SK-N-SH (cell line): ENCODE measurements around the gene OVOL3. TPM values are rescaled to one million over a fixed set of nuclear protein-coding genes. Genes with fewer than 3 reads are reported as not detected.

Source experiments
- CTCF ChIA-PET: fragments of 300-600, 350-600 bp; formaldehyde crosslinking; extraction: SDS; loops from one replicate; lab custom pipeline; 2021; lab: Yijun Ruan, JAX
- POLR2A ChIA-PET: fragments of 350-600 bp; sonication (Branson Sonifier 250); formaldehyde crosslinking; extraction: SDS; loops from one replicate; lab custom pipeline; 2020; ENCODE audit warnings: antibody characterized with exemption, inconsistent platforms; lab: Yijun Ruan, JAX
- DNase-seq: peaks from one replicate; pipeline ENCODE4 v3.0.0; 2012
- H2AFZ ChIP-seq: fragments of 200-600 bp; sonication (generic); 2 replicates; pipeline ENCODE4 v1.8.1; 2016; ENCODE audit warnings: antibody characterized with exemption, mild to moderate bottlenecking, low read depth
- H3F3A ChIP-seq: fragments of 200-600 bp; sonication (generic); replicated peaks from 2 replicates; pipeline ENCODE3; 2016; ENCODE audit warnings: antibody characterized with exemption, mild to moderate bottlenecking; ENCODE audit not compliant: insufficient read depth
- H3K27ac ChIP-seq, 2 experiments: fragments of 200-500 bp in 1 of 2; fragments of 200-600 bp in 1 of 2; sonication (Bioruptor generic) in 1 of 2; sonication (generic), shearing (Covaris generic) in 1 of 2; 2 replicates each; pipeline versions ENCODE4 v1.5.1 to v1.6.1; 2014 to 2016; ENCODE audit warnings: low read depth in 2 of 2, inconsistent platforms in 1 of 2, low read length in 1 of 2, mild to moderate bottlenecking in 1 of 2, mixed read lengths in 1 of 2
- H3K27me3 ChIP-seq: fragments of 200-600 bp; sonication (generic), shearing (Covaris generic); 2 replicates; pipeline ENCODE4 v1.6.1; 2016; ENCODE audit warnings: mixed run types; ENCODE audit not compliant: insufficient read depth
- H3K36me3 ChIP-seq, 2 experiments: fragments of 200-500 bp in 1 of 2; fragments of 200-600 bp in 1 of 2; sonication (Bioruptor generic) in 1 of 2; sonication (generic) in 1 of 2; replicated peaks in 1 of 2; 2 replicates each; pipeline versions ENCODE3 to v1.5.1; 2014 to 2016; ENCODE audit warnings: low read length in 1 of 2, mild to moderate bottlenecking in 1 of 2; ENCODE audit not compliant: insufficient read depth in 2 of 2, control insufficient read depth in 1 of 2
- H3K4me1 ChIP-seq, 2 experiments: fragments of 200-500 bp in 1 of 2; fragments of 200-600 bp in 1 of 2; sonication (Bioruptor generic) in 1 of 2; sonication (generic), shearing (Covaris generic) in 1 of 2; 2 replicates each; pipeline versions ENCODE4 v1.5.1 to v1.6.1; 2014 to 2016; ENCODE audit warnings: low read depth in 1 of 2, low read length in 1 of 2, mixed run types in 1 of 2; ENCODE audit not compliant: insufficient read depth in 2 of 2, control insufficient read depth in 1 of 2
- H3K4me2 ChIP-seq: fragments of 200-600 bp; sonication (generic), shearing (Covaris generic); 2 replicates; pipeline ENCODE4 v1.6.1; 2017; ENCODE audit warnings: mixed run types
- H3K4me3 ChIP-seq, 2 experiments: fragments of 200-500 bp in 1 of 2; fragments of 200-600 bp in 1 of 2; sonication (Bioruptor generic) in 1 of 2; sonication (generic), shearing (Covaris generic) in 1 of 2; 2 replicates each; pipeline versions ENCODE4 v1.5.1 to v1.8.1; 2014 to 2016; ENCODE audit warnings: low read depth in 2 of 2, inconsistent platforms in 1 of 2, low read length in 1 of 2, mild to moderate bottlenecking in 1 of 2, mixed read lengths in 1 of 2, moderate library complexity in 1 of 2
- H3K79me2 ChIP-seq: fragments of 200-600 bp; sonication (generic); 2 replicates; pipeline ENCODE4 v1.8.1; 2017; ENCODE audit warnings: mild to moderate bottlenecking; ENCODE audit not compliant: insufficient read depth
- H3K9ac ChIP-seq: fragments of 200-600 bp; sonication (generic); 2 replicates; pipeline ENCODE4 v1.6.1; 2017; ENCODE audit warnings: mixed run types
- H3K9me2 ChIP-seq: fragments of 200-600 bp; sonication (generic); 2 replicates; pipeline ENCODE4 v1.6.1; 2017; ENCODE audit warnings: mixed run types
- H3K9me3 ChIP-seq: fragments of 200-600 bp; sonication (generic); 2 replicates; pipeline ENCODE4 v1.6.1; 2017; ENCODE audit warnings: mixed run types, mild to moderate bottlenecking, moderate library complexity
- H4K20me1 ChIP-seq: fragments of 200-600 bp; sonication (generic); 2 replicates; pipeline ENCODE4 v1.6.1; 2017; ENCODE audit warnings: mild to moderate bottlenecking, mixed run types; ENCODE audit not compliant: insufficient read depth
- ELF1 ChIP-seq: IDR thresholded peaks from 2 replicates; pipeline ENCODE4 v1.4.0; 2012
- EZH2phosphoT487 ChIP-seq: fragments of 200-600 bp; sonication (generic); IDR thresholded peaks from 2 replicates; pipeline ENCODE4 v1.6.1; 2017; ENCODE audit warnings: low read depth, mixed run types, mild to moderate bottlenecking, antibody characterized with exemption, moderate library complexity, borderline replicate concordance
- JUND ChIP-seq: IDR thresholded peaks from 2 replicates; pipeline ENCODE4 v1.4.0; 2012
- NFIC ChIP-seq: IDR thresholded peaks from 2 replicates; pipeline ENCODE4 v1.4.0; 2012; ENCODE audit warnings: borderline replicate concordance
- RCOR1 ChIP-seq: fragments of 150-350 bp; IDR thresholded peaks from 2 replicates; pipeline ENCODE4 v1.6.1; 2017; ENCODE audit warnings: antibody characterized with exemption, low read length
- RFX5 ChIP-seq: IDR thresholded peaks from 2 replicates; pipeline ENCODE4 v1.6.1; 2012; ENCODE audit warnings: mild to moderate bottlenecking, improper control_type of control experiment, low read length
- WGBS: methylation state at CpG from one replicate; pipeline ENCODE4 v1.1.6; 2017; ENCODE audit warnings: low lambda C conversion rate; 5-methylcytosine and 5-hydroxymethylcytosine counted together
- polyA plus RNA-seq, 3 experiments: library from polyadenylated mRNA; depleted of rRNA; stranded (reverse); fragments of >200 nt; gene quantifications; 2 replicates each; pipeline ENCODE4 v1.2.3, GENCODE V29; 2012
- TF ChIP-seq, protein P1 (sequence below): IDR thresholded peaks from 2 replicates; pipeline ENCODE4; 2012
- TF ChIP-seq, protein P2 (sequence below): fragments of 150-350 bp; IDR thresholded peaks from 2 replicates; pipeline ENCODE4 v1.6.1; 2016; ENCODE audit warnings: mild to moderate bottlenecking, low read depth, low read length
- TF ChIP-seq, protein P3 (sequence below): IDR thresholded peaks from 2 replicates; pipeline ENCODE4 v1.4.0; 2012; ENCODE audit warnings: low read depth

OVOL3 gene
- polyA plus RNA-seq, 1 of the 3 experiments (the other 2 are of a cell fraction), result not detected

DNA sequence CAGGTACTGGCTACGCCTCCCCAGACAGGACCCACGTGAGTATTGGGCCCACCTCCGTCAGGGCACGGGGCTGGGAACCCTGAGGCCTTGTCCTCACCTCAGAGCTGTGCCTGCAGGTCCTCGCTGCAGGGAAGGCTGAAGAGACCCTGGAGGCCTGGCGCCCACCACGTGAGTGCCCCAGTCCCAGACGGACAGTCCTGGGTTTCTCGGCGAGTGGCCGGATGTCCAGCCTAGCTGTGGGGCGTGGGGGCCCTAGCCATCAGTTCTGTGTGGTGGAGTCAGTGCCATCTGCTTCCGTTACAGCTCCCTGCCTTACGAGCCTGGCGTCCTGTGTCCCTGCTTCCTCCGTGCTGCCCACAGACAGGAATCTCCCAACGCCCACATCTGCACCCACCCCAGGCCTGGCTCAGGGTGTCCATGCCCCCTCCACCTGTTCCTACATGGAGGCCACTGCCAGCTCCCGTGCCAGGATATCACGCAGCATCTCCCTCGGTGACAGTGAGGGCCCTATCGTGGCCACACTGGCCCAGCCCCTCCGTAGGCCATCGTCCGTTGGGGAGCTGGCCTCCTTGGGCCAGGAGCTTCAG, 7.8 kb upstream of the OVOL3 start:
- no peaks in the 10 kb centered on the region for H3K9me3 ChIP-seq
- H3K4me3 ChIP-seq, result no peak overlapping the region
- POLR2A ChIA-PET, result interaction anchor here (1.4 kb wide), 1 partner anchor 12 kb away, joined by 4 read pairs; the partner anchor contains the start of genes POLR2I and TBCB
- H3K79me2 ChIP-seq, result no peaks in the 10 kb centered on the region
- no peaks in the 10 kb centered on the region for H3F3A ChIP-seq
- H3K36me3 ChIP-seq, result peaks cover 5 to 6% of the 10 kb centered on the region in 2 experiments
- TF ChIP-seq EZH2phosphoT487 (no peak), ELF1 (no peak), NFIC (no peak), RCOR1 (no peak), RFX5 (no peak), JUND (no peak)
- TF ChIP-seq, protein P1, sequence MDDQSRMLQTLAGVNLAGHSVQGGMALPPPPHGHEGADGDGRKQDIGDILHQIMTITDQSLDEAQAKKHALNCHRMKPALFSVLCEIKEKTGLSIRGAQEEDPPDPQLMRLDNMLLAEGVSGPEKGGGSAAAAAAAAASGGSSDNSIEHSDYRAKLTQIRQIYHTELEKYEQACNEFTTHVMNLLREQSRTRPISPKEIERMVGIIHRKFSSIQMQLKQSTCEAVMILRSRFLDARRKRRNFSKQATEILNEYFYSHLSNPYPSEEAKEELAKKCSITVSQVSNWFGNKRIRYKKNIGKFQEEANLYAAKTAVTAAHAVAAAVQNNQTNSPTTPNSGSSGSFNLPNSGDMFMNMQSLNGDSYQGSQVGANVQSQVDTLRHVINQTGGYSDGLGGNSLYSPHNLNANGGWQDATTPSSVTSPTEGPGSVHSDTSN, result no peak
- TF ChIP-seq, protein P2, sequence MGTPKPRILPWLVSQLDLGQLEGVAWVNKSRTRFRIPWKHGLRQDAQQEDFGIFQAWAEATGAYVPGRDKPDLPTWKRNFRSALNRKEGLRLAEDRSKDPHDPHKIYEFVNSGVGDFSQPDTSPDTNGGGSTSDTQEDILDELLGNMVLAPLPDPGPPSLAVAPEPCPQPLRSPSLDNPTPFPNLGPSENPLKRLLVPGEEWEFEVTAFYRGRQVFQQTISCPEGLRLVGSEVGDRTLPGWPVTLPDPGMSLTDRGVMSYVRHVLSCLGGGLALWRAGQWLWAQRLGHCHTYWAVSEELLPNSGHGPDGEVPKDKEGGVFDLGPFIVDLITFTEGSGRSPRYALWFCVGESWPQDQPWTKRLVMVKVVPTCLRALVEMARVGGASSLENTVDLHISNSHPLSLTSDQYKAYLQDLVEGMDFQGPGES, result no peak
- TF ChIP-seq, protein P3, sequence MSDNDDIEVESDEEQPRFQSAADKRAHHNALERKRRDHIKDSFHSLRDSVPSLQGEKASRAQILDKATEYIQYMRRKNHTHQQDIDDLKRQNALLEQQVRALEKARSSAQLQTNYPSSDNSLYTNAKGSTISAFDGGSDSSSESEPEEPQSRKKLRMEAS, result no peak
- no peak for DNase-seq
- H4K20me1 ChIP-seq, result no peaks in the 10 kb centered on the region
- no peaks in the 10 kb centered on the region for H3K27me3 ChIP-seq
- no peak overlapping the region for H3K4me2 ChIP-seq
- 92% methylated on average over 10 of the region's 24 CpGs for WGBS
- H3K9ac ChIP-seq, result no peak overlapping the region
- H3K4me1 ChIP-seq, result no peaks in the 10 kb centered on the region
- H3K27ac ChIP-seq, result no peak overlapping the region
- H3K9me2 ChIP-seq, result no peaks in the 10 kb centered on the region
- CTCF ChIA-PET, result interaction anchor here (0.8 kb wide), 1 partner anchor 31 kb away, joined by 3 read pairs; no protein-coding TSS in a partner anchor
- H2AFZ ChIP-seq, result no peak overlapping the region

DNA sequence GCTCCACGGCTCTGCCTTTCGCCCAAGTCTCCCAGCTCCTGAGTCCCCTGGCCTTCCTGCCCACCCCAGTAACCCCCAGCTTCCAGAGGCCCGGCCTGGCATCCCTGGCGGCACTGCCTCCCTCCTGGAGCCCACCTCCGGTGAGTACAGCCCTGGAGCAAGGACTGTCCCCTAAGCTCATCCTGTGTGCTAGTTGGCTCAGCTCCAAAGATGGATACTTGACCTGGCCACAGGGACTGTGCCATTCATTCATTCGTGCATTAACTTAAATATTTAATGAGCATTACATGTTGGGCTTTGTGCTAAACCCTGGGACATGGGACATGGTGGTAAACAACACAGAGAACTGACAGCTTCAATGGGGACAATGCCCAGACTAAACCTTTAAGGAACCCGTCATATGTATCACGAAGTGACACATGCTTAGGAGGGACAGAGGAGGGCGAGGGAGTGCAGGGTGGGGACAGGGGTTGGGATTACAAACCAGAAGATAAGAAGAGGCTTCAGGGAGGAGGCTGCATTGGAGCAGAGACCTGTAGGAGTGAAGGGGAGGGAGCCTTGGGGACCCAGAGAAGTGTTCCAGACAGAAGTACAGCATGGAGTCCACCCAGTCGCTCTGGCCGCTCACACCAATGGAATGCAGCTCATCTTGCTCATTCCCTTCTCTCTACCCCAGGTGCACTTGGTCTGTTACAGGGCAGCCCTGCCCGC, 6.9 kb upstream of the OVOL3 start:
- Histone ChIP-seq H2AFZ (no peak overlapping the region), H3K27me3 (no peaks in the 10 kb centered on the region), H3K4me3 (no peak overlapping the region), H3K79me2 (no peaks in the 10 kb centered on the region), H3K9me2 (no peaks in the 10 kb centered on the region), H4K20me1 (no peaks in the 10 kb centered on the region), H3K27ac (no peak overlapping the region), H3K9ac (no peak overlapping the region), H3K36me3 (peaks cover 5 to 6% of the 10 kb centered on the region in 2 experiments), H3K4me1 (no peaks in the 10 kb centered on the region), H3K9me3 (no peaks in the 10 kb centered on the region), H3F3A (no peaks in the 10 kb centered on the region), H3K4me2 (no peak overlapping the region)
- DNase-seq, result no peak
- ChIA-PET CTCF (interaction anchor here (0.8 kb wide), 1 partner anchor 32 kb away, joined by 3 read pairs; no protein-coding TSS in a partner anchor), POLR2A (interaction anchor here (1.1 to 1.4 kb wide), 2 partner anchors 11 to 90 kb away, joined by 4 to 5 read pairs; partner anchors contain the start of genes ALKBH6, POLR2I and TBCB)
- 87% methylated on average over 8 of the region's 12 CpGs for WGBS
- 0 out of 2 replicates have a peak, but pooled peaks have one; percentile 10 for TF ChIP-seq NFIC
- TF ChIP-seq, protein P3, result no peak
